Colon (tissue), 2 donors: ENCODE measurements around the gene UBR3.
"Not testable (repeated sequence)": the region's sequence is repeated elsewhere in the genome, so short reads cannot be mapped to it uniquely, and the experiment has no call there.

Experiments
- FAIRE-seq: peaks from 2 replicates; lab custom pipeline; 2012; peaks lifted over from hg19 to GRCh38; lab: Jason Lieb, UNC
- donor health status: control.
- donor health status: control.

The UBR3 gene

GRCh38 chr2:169871369-169871768 lies 44.1 kb downstream of the UBR3 start:
- not testable (repeated sequence) for FAIRE-seq

GRCh38 chr2:169871994-169872393 lies 44.7 kb downstream of the UBR3 start:
- FAIRE-seq, result peak; percentile 64

GRCh38 chr2:169877398-169877797 lies 50.1 kb downstream of the UBR3 start:
- FAIRE-seq, result no peak

- FAIRE-seq, result no peak
Observed at GRCh38 chr2:169887120-169887519, 59.9 kb downstream of the UBR3 start.

- FAIRE-seq, result no peak
Observed at GRCh38 chr2:169891593-169892298, 64.5 kb downstream of the UBR3 start.

- FAIRE-seq, result no peak
Observed at GRCh38 chr2:169892951-169893350, 65.7 kb downstream of the UBR3 start.

- no peak for FAIRE-seq
Observed at GRCh38 chr2:169895294-169895985, 68.2 kb downstream of the UBR3 start.

- no peak for FAIRE-seq
Observed at GRCh38 chr2:169897834-169898233, 70.6 kb downstream of the UBR3 start.

- FAIRE-seq, result not testable (repeated sequence)
Observed at GRCh38 chr2:169900103-169900502, 72.8 kb downstream of the UBR3 start.

- FAIRE-seq, result no peak
Observed at GRCh38 chr2:169900686-169901085, 73.4 kb downstream of the UBR3 start.

GRCh38 chr2:169906731-169907130 lies 79.5 kb downstream of the UBR3 start:
- no peak for FAIRE-seq

GRCh38 chr2:169909376-169909775 lies 82.1 kb downstream of the UBR3 start:
- FAIRE-seq, result no peak

- no peak for FAIRE-seq
Observed at GRCh38 chr2:169910109-169910799, 83.0 kb downstream of the UBR3 start.

- FAIRE-seq, result no peak
Observed at GRCh38 chr2:169911119-169911518, 83.9 kb downstream of the UBR3 start.

GRCh38 chr2:169916623-169917022 lies 89.4 kb downstream of the UBR3 start:
- no peak for FAIRE-seq

GRCh38 chr2:169923977-169924376 lies 96.7 kb downstream of the UBR3 start:
- FAIRE-seq, result no peak

GRCh38 chr2:169925968-169926367 lies 98.7 kb downstream of the UBR3 start:
- FAIRE-seq, result no peak

GRCh38 chr2:169928463-169928864 lies 101.2 kb downstream of the UBR3 start:
- no peak for FAIRE-seq

GRCh38 chr2:169933124-169933711 lies 106.0 kb downstream of the UBR3 start:
- peak; percentile 53 for FAIRE-seq

- not testable (repeated sequence) for FAIRE-seq
Observed at GRCh38 chr2:169936652-169937051, 109.4 kb downstream of the UBR3 start.

GRCh38 chr2:169945515-169945914 lies 118.3 kb downstream of the UBR3 start:
- no peak for FAIRE-seq

- peak; percentile 49 for FAIRE-seq
Observed at GRCh38 chr2:169946092-169946491, 118.8 kb downstream of the UBR3 start.

- no peak for FAIRE-seq
Observed at GRCh38 chr2:169946546-169946945, 119.3 kb downstream of the UBR3 start.
